HG02870 (cell line): ENCODE results near the gene RAPGEF4.

Experiments
- ATAC-seq: cut with Tn5 transposase; IDR thresholded peaks from one replicate; pipeline ENCODE4 v1.9.1; 2021; ENCODE audit warnings: mild to moderate bottlenecking, moderate library complexity; ENCODE audit not compliant: unreplicated experiment

The RAPGEF4 gene

GRCh38 chr2:172821370-172822338 lies 86.0 kb downstream of the RAPGEF4 start:
- ATAC-seq: no peak

- no peak for ATAC-seq
Measured at GRCh38 chr2:172822585-172822984, 86.9 kb downstream of the RAPGEF4 start.

GRCh38 chr2:172823261-172823850 lies 87.7 kb downstream of the RAPGEF4 start:
- no peak for ATAC-seq

GRCh38 chr2:172826522-172826921 lies 90.9 kb downstream of the RAPGEF4 start:
- no peak for ATAC-seq

GRCh38 chr2:172829229-172829628 lies 93.6 kb downstream of the RAPGEF4 start:
- no peak for ATAC-seq

- no peak for ATAC-seq
Measured at GRCh38 chr2:172830482-172830881, 94.8 kb downstream of the RAPGEF4 start.

- ATAC-seq: no peak
Measured at GRCh38 chr2:172833898-172834297, 98.3 kb downstream of the RAPGEF4 start.

GRCh38 chr2:172834881-172835280 lies 99.2 kb downstream of the RAPGEF4 start:
- ATAC-seq: no peak

- no peak for ATAC-seq
Measured at GRCh38 chr2:172836347-172836821, 100.7 kb downstream of the RAPGEF4 start.

GRCh38 chr2:172836827-172837226 lies 101.2 kb downstream of the RAPGEF4 start:
- ATAC-seq: no peak

- ATAC-seq: no peak
Measured at GRCh38 chr2:172839446-172839845, 103.8 kb downstream of the RAPGEF4 start.

- no peak for ATAC-seq
Measured at GRCh38 chr2:172842511-172843265, 107.0 kb downstream of the RAPGEF4 start.

- no peak for ATAC-seq
Measured at GRCh38 chr2:172843266-172843582, 107.6 kb downstream of the RAPGEF4 start.

GRCh38 chr2:172843902-172844715 lies 108.5 kb downstream of the RAPGEF4 start:
- no peak for ATAC-seq

GRCh38 chr2:172845028-172845630 lies 109.5 kb downstream of the RAPGEF4 start:
- ATAC-seq: no peak

- ATAC-seq: no peak
Measured at GRCh38 chr2:172846551-172846950, 110.9 kb downstream of the RAPGEF4 start.

GRCh38 chr2:172847188-172847587 lies 111.5 kb downstream of the RAPGEF4 start:
- ATAC-seq: no peak

- ATAC-seq: no peak
Measured at GRCh38 chr2:172848519-172848918, 112.9 kb downstream of the RAPGEF4 start.

- no peak for ATAC-seq
Measured at GRCh38 chr2:172849519-172850217, 114.0 kb downstream of the RAPGEF4 start.

GRCh38 chr2:172855588-172855987 lies 119.9 kb downstream of the RAPGEF4 start:
- no peak for ATAC-seq
